GM19238 (cell line): Measurements from ENCODE around the gene EMILIN1.
A peak's percentile ranks its signal among the peaks of the same experiment; 100 is the strongest.
"Not testable (repeated sequence)": the region's sequence is repeated elsewhere in the genome, so short reads cannot be mapped to it uniquely, and the experiment has no call there.

Experiments
- DNase-seq: peaks from one replicate; pipeline ENCODE4 v3.0.0; 2011; ENCODE audit warnings: low spot score; ENCODE audit not compliant: insufficient read length

The EMILIN1 gene

DNA sequence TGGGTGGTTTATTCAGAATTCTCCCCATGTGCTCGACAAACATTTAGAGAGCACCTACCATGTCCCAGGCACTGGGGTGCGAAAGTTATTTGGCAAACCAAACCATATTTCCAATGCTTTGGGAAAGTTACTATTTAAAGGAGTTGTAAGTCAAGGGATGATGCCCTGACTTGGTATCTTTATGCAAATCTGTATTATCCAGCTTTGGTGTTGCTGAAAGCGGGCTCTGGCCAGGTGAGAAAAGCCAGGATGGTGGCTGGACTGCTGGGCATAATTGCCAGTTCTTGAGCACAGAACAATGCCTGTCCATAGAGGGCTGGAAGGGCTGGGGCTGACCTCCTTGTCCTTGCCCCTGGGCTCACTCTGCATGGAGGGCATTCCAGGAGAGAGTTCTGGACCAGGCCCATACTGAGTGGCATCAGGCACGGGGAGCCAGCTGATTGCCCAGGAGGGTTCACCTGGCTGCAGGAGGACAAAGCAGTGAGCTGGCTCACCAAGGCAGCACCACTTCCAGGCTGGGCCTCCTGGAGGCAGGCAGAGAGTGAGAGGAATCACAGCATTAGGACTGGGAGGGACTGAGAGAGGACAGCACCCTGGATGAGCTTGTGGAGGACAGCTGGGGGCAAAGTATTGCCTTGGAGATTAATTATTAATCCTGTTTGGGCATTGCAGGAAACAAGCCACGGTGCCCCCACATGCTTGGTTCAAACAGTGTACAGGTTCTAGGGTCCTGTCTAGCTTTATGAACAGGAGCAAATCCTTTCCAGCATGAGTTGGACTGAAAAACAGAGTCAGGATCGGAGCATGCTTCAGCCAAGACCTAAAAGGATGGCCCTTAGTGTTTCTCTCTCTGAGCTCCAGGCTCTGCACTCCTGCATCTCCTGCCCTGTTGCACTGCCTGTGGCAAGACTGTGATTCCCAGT lies 15.3 kb downstream of the EMILIN1 start:
- no peak for DNase-seq

DNA sequence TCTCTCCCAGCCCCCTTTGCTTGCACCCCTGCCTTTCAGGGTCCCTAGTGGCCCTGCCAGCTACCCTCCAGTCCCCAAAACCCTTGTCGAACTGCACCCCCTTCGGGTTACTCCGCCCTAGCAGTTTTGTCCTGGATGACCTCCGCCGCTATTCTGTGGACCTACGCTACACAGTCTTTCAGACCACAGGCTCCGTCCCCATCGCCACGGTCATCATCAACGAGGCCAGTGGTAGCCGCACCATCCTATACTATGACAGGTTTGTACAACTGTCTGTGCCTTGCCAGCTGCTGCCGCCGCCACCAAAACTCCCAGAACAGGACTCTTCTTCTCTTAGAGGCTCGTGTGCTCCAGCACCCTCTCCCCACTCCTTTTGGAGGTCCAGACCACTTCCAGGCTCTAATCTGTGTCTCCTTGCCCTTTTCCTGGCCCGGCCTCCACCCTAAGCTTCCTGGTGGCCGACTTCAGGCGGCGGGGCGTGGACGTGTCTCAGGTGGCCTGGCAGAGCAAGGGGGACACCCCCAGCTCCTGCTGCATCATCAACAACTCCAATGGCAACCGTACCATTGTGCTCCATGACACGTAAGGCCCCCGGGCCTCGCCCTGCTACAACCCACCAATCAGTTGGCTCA lies 16.1 kb downstream of the EMILIN1 start:
- no peak for DNase-seq

DNA sequence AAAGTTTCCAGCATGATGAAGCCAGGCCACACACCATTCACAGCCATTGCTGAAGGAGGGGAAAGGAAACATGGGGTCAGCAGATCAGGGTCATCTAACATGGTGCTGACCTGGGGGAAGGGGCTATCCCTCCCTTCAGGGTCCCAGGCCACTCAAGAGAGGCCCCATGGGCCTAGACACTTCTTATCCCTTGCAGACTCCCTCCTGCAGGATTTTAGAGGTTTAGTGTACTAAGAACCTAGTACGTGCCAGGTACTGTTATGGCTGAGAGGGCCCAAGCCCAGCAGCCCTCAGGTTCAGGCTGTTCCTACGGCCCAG lies 17.0 kb downstream of the EMILIN1 start:
- no peak for DNase-seq

DNA sequence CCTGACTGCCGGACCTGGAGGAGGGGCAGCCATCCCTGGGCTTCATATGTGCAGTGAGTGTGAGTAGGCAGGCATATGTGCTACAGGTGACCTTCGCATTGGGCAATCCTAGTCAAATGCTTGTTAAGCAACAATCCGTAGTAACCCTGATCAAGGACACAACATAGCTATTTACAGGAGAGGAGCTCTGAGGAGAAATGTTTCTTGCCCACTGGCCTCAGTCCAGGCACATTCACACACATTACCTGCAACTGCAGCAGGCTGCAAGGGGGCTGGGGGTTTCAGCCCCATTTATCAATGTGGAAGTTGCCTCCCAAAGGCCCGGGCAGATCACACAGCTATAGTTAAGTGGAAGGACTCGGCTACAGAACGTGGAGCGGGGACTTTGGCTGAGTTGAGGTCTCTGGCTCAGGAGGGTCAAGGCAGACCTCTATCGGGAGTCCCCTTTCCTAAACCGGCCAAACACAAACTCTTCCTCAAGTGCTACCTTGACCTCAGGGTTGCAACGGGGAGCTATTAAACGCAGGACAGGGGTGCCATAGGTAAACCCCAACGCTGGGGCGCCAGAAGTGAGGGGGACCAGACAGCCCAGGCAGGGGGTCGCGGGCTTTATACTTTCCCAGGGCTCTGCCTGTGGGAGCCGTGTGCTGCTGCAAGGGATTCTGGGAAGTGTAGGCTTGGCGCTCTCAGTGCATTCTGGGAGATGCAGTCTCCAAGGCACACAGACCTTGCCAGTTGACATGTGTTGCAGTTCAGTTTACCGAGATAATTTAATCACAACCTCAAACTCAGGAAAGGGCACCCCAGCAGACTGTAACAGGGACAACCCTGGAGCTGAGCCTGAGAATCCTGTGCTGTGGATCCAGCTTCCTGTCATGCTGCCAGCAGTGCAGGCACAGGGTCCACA lies 17.6 kb downstream of the EMILIN1 start:
- DNase-seq, result peak; percentile 70

DNA sequence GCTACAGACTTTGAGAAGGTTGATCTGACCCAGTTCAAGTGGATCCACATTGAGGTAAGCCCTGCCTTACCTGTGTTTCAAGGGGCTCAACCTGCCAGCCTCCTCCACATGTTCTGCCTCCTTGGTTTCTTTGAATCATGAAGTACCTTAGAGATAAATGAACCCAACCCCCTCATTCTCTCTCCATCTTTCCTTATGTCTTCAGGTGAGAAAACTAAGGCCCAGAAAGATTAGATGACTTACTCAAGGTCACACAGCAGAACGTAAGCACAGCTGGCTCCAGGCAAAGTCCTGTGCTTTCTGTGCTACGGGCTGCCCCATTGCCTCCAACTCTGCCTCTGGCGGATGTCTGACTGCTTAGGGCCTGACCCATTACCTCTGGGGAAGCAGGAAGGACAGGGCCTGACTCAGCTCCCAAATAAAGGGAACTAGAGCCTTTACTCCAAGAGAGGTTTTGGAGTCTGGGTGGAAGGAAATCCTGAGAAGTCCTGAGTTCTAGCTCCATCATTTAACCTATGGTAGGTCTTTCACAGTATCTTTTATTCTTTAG lies 18.4 kb downstream of the EMILIN1 start:
- DNase-seq, result no peak

DNA sequence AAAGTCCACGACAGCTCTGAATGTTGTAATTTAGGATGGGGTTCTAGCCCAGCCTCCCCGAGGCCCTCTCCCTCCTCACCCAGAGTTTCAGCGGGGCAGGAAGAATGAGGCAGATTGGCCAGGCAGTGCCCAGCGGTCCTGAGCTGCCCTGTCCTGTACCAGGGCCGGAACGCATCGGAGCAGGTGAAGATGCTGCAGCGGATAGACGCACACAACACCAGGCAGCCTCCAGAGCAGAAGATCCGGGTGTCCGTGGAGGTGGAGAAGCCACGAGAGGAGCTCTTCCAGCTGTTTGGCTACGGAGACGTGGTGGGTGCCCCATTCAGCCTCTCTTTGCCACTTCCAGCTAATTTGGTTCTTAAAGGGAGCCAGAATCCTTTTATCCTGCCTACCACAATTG lies 18.9 kb downstream of the EMILIN1 start:
- DNase-seq, result no peak

DNA sequence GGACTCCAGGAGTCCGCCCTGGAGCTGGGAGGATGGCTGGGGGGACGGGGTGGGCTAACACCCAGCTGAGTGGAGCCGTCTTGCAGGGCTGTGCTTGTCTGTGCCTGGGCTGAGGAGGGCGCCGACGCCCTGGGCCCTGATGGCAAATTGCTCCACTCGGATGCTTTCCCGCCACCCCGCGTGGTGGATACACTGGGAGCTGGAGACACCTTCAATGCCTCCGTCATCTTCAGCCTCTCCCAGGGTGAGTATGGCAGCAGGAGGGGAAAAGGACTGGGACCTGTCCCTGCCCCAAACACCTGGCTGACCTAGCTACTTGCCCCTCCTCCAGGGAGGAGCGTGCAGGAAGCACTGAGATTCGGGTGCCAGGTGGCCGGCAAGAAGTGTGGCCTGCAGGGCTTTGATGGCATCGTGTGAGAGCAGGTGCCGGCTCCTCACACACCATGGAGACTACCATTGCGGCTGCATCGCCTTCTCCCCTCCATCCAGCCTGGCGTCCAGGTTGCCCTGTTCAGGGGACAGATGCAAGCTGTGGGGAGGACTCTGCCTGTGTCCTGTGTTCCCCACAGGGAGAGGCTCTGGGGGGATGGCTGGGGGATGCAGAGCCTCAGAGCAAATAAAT lies 21.0 kb downstream of the EMILIN1 start:
- no peak for DNase-seq

DNA sequence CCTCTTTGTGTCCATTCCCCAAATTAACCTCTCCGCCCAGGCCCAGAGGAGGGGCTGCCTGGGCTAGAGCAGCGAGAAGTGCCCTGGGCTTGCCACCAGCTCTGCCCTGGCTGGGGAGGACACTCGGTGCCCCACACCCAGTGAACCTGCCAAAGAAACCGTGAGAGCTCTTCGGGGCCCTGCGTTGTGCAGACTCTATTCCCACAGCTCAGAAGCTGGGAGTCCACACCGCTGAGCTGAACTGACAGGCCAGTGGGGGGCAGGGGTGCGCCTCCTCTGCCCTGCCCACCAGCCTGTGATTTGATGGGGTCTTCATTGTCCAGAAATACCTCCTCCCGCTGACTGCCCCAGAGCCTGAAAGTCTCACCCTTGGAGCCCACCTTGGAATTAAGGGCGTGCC lies 21.6 kb downstream of the EMILIN1 start:
- no peak for DNase-seq

DNA sequence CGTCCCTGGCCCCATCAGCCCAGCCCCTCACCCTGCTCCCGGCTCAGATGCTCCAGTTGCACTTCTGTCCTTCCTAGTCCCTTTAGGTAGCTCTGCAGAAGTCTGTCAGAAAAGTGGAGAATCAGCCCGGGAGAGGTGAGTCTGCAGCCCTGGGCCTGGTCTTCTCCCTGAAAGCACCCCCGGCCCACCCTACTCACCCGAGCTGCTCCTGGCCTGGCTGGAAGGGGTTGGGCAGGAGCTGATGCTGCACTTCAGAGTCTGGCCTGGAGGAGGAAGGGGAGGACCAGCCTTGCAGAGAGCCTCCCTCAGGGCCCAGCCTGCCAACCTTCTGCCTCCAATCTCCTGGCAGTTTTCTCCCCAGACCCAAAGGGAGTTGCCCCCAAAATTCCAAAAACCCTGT lies 23.9 kb downstream of the EMILIN1 start:
- no peak for DNase-seq

DNA sequence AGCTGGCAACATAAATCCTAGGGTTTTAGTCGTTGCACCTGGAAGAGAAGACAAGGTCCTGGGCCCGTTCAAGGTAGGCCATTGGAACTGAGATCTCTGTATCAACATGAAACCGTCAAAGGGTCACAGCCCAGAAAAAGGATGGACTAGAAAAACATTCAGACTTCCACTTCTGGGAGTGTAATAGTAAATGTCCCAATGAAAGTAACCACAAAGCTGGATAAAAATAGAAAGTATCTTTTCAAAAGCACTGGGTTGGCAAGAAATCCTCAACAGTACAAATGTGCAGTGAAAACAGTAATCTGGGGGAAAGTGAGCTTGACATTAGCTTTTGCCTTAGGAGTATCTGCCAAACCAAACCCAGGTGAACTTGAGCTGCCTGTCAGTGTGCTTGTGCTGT lies 27.6 kb downstream of the EMILIN1 start:
- DNase-seq, result no peak

DNA sequence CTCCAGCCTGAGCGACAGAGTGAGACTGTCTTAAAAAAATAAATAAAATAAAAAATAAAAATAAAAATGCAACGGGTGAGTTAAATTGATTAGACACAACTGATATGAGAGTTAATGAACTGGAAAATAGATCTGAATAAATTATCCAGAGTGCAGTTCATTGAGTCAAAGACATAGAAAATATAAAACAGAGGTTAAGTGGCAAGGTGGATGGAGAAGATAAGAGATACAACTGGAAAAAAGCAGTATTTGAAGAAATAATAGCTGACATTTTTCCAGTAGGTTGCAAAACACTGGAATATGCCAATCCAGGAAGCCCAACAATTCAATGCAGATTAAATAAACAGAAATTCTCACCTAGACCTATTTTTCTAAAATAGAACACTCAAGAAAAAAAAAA lies 29.8 kb downstream of the EMILIN1 start:
- no peak for DNase-seq

DNA sequence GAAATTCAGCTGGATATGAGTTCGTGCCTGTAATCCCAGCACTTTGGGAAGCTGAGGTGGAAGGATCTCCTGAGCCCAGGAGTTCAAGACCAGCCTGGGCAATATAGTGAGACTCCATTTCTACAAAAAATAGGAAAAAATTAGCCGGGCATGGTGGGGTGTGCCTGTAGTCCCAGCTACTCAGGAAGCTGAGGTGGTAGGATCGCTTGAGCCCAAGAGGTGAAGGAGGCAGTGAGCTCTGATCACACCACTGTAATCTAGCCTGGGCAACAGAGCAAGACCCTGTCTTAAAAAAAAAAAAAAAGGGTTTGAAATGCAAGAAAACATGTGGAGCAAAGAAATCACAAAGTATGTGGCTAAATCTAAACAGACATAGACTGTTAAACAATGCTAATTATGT lies 30.7 kb downstream of the EMILIN1 start:
- no peak for DNase-seq

DNA sequence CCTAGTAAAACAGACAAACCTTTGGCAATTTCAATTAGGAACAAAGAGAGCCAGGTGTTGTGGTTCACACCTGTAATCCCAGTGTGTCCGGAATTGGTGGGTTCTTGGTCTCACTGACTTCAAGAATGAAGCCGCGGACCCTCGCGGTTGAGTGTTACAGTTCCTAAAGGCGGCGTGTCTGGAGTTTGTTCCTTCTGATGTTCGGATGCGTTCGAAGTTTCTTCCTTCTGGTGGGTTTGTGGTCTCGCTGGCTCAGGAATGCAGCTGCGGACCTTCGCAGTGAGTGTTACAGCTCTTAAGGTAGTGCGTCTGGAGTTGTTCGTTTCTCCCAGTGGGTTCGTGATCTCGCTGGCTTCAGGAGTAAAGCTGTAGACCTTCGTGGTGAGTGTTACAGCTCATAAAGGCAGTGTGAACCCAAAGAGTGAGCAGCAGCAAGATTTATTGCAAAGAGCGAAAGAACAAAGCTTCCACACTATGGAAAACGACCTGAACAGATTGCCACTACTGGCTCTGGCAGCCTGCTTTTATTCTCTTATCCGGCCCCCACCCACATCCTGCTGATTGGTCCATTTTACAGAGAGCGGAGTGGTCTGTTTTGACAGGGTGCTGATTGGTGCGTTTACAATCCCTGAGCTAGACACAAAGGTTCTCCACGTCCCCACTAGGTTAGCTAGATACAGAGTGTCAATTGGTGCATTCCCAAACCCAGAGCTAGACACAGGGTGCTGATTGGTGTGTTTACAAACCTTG lies 32.4 kb downstream of the EMILIN1 start:
- DNase-seq, result not testable (repeated sequence)

DNA sequence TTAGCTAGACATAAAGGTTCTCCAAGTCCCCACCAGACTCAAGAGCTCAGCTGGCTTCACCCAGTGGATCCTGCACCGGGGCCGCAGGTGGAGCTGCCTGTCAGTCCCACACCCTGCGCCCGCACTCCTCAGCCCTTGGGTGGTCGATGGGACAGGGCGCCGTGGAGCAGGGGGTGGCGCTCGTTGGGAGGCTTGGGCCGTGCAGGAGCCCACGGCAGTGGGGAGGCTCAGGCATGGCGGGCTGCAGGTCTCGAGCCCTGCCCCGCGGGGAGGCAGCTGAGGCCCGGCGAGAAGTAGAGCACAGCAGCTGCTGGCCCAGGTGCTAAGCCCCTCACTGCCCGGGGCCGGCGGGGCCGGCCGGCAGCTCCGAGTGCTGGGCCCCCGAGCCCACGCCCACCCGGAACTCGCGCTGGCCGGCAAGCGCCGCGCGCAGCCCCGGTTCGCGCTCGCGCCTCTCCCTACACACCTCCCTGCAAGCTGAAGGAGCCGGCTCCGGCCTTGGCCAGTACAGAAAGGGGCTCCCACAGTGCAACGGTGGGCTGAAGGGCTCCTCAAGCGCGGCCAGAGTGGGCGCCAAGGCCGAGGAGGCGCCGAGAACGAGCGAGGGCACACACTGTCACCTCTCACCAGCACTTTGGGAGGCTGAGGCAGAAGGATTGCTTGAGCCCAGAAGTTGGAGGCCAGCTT lies 33.1 kb downstream of the EMILIN1 start:
- not testable (repeated sequence) for DNase-seq

DNA sequence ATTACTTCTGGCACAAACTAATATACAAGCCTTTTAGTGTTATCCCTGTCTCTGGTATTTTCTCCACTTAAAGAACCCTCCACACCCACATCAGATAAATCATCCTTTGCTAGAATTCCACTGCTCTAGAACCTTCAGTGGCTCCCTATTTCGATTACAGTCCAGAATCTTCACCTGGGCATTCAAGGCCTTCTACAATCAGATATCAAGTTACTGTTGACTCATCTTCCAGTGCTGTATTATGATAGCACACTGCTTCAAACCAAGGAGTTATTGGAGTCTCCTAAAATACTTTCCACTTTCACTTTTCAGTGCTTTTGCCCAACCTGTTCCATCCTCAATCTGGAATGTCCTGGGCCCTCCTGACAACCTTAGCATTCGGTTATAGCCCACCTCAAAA lies 37.1 kb downstream of the EMILIN1 start:
- DNase-seq, result no peak

DNA sequence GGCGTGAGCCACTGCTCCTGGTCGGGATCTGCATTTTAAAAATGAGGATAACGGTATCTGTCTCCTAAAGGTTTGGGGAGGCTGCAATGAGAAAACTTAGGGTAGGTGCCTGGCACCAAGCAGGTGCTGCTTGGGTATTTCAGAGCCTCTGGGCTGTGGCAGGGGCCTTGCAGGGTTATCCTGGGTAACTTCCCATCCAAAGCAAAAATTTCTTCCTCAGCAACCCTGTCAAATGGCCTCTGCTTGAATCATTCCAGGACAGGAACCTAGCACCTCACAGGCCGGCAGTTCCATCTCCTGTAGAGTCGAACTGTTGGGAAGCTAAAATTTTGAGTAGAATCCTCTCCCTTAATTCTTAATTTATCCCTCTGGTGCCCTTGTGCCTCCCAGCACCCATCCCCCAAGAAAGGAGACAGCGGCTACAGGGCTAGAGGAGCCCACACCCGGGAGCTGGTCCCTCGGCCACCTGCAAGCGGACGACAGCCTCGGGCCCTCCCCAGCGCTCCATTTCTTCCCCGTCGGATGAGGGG lies 39.6 kb downstream of the EMILIN1 start:
- no peak for DNase-seq

DNA sequence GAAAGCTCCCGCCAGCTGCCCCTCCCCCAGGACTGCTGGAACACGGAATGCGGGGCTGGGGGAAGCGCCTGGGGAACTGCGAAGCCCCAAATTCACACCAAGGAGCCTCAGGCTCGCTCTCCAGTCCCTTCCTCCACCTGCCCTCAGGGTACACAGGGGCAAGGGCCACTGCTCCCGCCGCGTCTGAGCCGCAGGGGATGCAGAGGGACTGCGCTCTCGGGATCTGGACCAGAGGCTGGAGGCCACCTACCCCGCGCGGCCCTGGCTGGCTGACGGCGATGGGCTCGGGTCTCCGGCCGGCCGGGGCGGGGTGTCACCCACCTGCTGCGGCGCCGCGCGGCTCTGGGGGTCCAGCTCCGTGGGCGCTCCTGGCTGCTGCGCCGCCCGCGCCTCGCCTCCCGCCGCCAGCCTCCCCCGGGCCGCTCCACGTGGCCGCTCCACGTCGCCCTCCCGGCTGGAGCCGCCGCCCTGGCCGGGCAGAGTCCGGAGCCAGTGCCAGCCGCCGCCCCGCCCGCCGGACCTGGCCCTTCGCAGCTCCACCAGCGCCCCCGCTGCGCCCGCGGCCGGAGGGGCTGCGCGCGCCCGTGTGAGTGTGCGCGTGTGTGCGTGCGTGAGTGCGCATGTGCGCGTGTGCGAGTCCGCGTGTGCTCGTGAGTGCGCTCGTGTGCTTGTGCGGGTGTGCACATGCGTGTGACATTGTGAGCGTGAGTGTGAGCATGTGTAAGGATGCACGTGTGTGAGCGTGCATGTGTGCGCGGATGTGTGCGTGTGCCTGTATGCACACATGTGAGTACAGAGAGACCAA lies 40.3 kb downstream of the EMILIN1 start, which contains the start of gene CGREF1:
TSS of gene CGREF1 (minus strand) at position 604 of the 805 bp plus-strand sequence. CDS start 14,762 bp downstream, outside the sequence.
- no peak for DNase-seq

DNA sequence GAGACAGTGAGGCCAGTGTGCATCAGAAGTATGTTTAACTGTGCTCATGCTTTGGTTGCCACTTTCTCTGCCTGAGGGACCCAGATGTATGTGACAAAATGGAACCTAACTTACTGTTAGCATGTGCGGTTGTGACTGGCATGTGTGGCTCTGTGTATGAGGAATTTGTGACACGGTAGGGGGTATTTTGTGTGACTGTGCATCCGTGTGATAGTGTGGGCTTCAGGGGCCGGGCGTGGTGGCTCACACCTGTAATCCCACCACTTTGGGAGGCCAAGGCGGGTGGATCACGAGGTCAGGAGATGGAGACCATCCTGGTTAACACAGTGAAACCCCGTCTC lies 40.9 kb downstream of the EMILIN1 start:
- not testable (repeated sequence) for DNase-seq

DNA sequence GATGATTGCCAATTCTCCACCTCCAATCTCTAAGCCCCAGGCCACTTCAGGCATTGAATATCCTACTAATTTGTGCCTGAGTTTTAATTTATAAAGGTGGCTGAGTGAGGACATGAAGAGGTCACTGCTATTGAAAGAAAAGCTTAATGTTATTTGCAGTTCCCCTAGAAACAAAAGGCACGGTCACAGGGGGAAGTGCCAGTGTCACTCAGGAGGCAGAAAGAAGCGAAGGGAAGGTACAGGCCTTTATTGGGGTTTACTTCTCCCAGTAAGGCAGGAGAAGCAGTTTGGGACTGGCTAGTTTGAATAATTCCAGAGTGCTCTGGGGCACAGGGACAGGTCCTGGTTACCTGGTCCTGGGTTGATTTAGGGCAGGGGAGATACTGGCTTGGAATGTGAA lies 43.5 kb downstream of the EMILIN1 start:
- DNase-seq, result no peak
